H1 (cell line): ENCODE results near the gene JAKMIP3. TPM values are rescaled to one million over a fixed set of nuclear protein-coding genes. Genes with fewer than 3 reads are reported as not detected.

Source experiments
- KDM5A ChIP-seq: fragments of 200-600 bp; IDR thresholded peaks from 2 replicates; pipeline ENCODE4 v1.7.1; 2012; ENCODE audit warnings: mild to moderate bottlenecking, low read length, inconsistent platforms, mixed read lengths
- polyA plus RNA-seq, 7 experiments: library from polyadenylated mRNA; depleted of rRNA in 3 of 7; stranded (reverse) in 5 of 7; unstranded in 2 of 7; fragments of >200 nt in 5 of 7; fragments of 200-250 nt in 2 of 7; gene quantifications; 1 replicate in 5 of 7; 2 replicates in 1 of 7; 4 replicates in 1 of 7; pipeline versions ENCODE4 v1.2.1 to v1.2.3, GENCODE V29; 2011 to 2013; ENCODE audit warnings: missing spikeins in 2 of 7, mixed read lengths in 2 of 7
- total RNA-seq: library from RNA; stranded (reverse); fragmentation: NEBNext Ultra II Directional; extraction: Animal tissue kit (Norgen Biotek cat#: 25700); gene quantifications from 2 replicates; pipeline ENCODE4 v1.2.1, GENCODE V29; 2021

Gene JAKMIP3
- total and polyA plus RNA-seq, 2 of the 8 experiments (the other 6 are each of a cell fraction or from before 2014, with no cell fraction given), result 0.83 to 0.91 TPM

GRCh38 chr10:132095403-132096113 is 29.8 kb downstream of the JAKMIP3 start (continued):
- TF ChIP-seq KDM5A, result no peak
